CD4-positive, alpha-beta T cell treated with Interleukin-1 beta for 1 hour (primary cell): ENCODE measurements around the gene NCAM2.

Experiments used
- DNase-seq, 2 donors: peaks; one replicate each; pipeline ENCODE4 v3.0.0-alpha.2; 2020 to 2022

Gene NCAM2

DNA sequence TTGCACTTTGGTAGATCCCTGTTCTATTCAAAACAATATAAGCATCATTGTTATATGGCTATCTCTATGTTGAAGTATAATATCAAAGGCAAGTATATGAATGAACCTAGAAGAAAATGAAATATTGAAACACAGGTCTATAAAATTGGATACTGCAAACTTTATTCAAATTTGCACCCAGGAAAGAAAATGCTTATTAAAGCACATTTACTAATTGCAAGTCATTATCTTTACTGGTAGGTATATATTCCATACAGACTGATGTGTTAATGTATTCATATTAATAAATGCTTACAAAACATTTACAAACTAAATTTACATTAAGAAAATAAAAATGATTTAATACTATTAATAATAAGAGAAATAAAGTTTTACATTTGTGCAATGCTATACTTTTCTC lies 469.8 kb downstream of the NCAM2 start:
- DNase-seq, result no peak

DNA sequence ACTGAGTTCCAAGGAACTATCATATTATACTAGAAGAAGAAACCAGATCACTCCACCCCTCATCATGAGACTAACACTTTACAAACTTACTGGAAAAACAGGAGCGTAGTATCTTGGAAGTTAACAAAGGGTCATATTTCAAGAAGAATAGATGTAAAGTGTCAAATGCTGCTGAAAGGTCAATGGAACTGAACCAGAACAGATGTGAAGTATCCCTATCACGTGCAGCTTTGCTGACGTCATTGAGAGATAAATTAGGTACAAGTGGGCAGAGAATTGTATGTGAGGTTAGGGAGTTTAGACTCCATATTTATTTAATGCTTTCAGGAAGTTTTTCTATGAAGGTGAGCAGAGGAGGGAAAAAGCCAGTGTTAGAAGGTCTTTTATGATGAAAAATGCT lies 483.0 kb downstream of the NCAM2 start:
- DNase-seq, result no peak

DNA sequence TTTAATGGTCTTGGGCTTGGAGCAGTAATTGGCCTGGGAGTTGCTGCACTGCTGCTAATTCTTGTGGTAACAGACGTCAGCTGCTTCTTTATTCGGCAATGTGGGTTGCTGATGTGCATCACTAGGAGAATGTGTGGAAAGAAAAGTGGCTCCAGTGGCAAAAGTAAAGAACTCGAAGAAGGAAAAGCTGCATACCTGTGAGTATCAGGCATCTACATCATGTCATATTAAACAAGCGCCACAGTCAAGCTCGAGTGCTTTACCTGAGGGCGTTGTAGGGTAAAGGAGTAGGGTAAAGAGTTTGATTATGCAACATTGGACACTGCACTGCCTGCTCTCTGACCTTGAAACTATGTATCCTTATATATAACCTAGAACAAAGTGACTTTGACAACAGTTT lies 510.6 kb downstream of the NCAM2 start:
- DNase-seq, result no peak

DNA sequence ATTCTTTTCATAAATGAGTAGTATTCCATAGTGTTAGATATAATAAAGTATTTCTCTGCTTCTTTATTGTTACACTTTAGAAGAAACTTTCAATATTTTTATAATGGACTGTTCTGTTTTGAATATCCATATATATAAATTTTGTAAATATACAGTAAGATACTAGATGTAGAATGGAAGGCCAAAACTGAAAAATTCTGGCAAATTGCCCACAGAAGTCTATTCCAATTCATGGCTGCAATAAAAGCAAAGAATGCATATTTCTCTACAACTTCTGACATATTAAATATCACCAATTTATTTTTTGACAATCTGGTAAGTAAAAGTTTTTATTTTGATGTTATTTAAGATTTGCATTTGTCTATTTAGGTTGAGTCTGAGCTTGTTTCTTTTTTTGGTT lies 532.5 kb downstream of the NCAM2 start:
- no peak for DNase-seq

DNA sequence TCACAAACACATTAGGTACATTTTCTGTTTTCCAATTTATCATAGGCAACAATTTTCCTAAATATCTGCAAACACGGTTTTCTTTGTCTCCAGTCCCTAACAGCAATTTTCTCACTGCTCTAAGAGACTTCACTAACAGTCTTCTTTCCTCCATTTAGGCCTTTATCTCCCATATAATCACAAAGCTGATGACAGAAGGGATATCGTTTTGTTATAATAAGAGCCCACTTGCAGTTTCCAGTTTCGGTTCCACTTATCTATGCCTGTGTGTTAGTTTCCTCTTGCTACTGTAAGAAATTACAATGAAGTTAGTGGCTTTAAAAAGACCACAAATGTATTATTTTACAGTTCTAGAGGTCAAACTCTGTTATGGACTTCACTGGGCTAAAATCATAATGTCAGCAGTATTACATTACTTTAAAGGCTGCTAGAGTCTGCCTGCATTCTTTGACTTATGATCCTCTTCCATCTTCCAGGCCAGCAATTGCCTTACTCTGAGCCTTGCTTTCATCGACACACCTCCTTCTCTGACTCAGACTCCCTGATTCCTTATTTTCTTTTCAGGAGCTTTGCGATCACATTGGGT lies 549.3 kb downstream of the NCAM2 start:
- DNase-seq, result no peak

DNA sequence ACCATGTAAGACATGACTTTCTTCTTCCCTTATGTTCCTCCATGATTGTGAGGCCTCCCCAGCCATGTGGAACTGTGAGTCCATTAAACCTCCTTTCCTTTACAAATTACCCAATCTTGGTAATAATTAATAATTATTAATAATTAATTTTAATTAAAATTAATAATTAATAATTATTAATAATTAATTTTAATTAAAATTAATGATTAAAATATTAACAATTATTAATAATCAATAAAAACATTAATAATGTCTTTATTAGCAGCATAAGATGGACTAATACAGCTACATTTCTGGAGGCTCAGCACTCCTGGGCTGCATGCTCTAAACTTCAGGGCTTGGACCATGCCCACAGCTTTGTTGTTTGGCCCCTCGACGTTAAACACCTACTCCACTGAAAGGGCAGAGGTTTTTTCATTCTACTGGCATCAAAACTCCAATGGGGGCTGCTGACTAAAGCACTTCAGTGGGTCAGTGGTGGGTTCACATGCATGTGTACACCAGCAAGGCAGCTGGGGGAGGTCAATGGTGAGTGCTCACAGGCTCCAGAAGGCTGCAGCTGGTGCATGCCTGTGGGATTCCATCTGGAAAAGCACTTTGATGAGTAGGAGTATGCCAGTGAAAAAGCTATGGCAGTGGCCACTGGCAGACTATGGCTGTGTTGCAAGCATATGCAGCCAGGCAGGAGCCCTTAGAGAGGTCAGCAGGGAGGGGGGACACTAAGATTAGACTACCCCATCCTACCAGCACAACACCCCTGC lies 561.3 kb downstream of the NCAM2 start:
- no peak for DNase-seq
